NT2/D1 (cell line): ENCODE results near the gene REST.

Experiments
- SUZ12 ChIP-seq: IDR thresholded peaks from 2 replicates; pipeline ENCODE4 v1.6.1; 2011; ENCODE audit not compliant: insufficient read length, insufficient read depth; ENCODE audit errors: extremely low read depth
- YY1 ChIP-seq: IDR thresholded peaks from 2 replicates; pipeline ENCODE4 v1.6.1; 2011; ENCODE audit not compliant: insufficient read length, insufficient read depth
- ZNF274 ChIP-seq: IDR thresholded peaks from 2 replicates; pipeline ENCODE4 v1.6.1; 2011; ENCODE audit warnings: mild to moderate bottlenecking, low read depth, low read length

GRCh38 chr4:56986952-56987351 lies 79.3 kb downstream of the REST start:
- TF ChIP-seq ZNF274 (no peak), YY1 (no peak), SUZ12 (no peak)
